ENCODE results near the gene SSC4D. TPM values are rescaled to one million over a fixed set of nuclear protein-coding genes. Genes with fewer than 3 reads are reported as not detected.

The SSC4D gene
- total and polyA plus RNA-seq, 9 of the 15 experiments (the other 6 are each of a cell fraction or from before 2014, with no cell fraction given) = 0.06 to 1.1 (median 0.85) TPM; not detected in 1

DNA sequence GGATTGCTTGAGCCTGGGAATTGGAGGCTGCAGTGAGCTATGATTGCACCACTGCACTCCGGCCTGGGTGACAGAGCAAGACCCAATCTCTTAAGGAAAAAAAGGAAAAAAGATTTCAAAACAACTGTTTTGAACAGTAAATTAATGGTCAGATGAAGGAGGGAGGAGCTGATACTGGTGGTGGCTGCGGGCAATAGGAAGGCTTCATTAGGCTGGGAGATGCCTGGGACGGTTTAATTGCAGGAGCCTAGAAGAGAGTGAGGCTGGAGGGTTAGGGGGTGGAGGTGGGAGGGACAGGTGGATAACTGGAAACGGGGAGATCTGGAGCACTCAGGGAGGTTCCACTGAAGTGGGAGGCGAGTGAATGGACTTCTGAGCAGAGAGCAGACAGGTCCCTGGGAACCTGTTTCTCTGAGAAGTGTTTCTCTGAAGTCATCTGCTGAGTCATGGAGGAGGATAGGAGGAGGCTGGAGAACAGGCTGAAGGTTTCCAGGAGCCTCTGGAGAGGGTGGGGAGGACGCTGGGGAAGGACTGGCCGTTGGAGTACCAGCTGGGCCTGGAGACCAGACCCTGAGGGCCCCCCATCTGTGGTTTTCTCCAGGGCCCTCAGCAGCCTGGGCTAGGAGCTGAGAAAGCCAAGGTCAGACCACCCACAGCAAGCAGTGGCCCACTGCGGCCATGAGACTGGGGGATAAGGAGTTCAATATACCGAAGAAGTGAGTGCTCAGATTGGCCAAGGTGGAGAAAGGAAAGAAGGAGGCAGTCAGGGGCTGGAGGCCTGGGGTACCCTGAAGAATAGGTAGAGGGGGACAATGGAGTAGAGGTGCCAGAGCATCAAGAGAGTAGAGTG is 36.3 kb downstream of the SSC4D start (continued):
- TF ChIP-seq EGR1 (conservative IDR thresholded peaks at IDR 0.05) (no peak), KDM5B (IDR thresholded peaks at IDR 0.05; ENCODE audit: insufficient replicate concordance, low read depth, low read length) (peak; percentile 72), ETV6 (IDR thresholded peaks at IDR 0.05; ENCODE audit: borderline replicate concordance in 1 of 2, low read depth in 2 of 2, low read length in 1 of 2) (no peak; a peak in 1 of 4 replicates), ETV6 (CRISPR knock-in tag; IDR thresholded peaks at IDR 0.05; ENCODE audit: borderline replicate concordance) (no peak), ZNF263 (CRISPR knock-in tag; IDR thresholded peaks at IDR 0.05; ENCODE audit: borderline replicate concordance) (peak; percentile 95), HSF4 (CRISPR knock-in tag; IDR thresholded peaks at IDR 0.05; ENCODE audit: borderline replicate concordance) (0 out of 2 replicates have a peak, but pooled peaks have one; percentile 29), SUPT5H (IDR thresholded peaks at IDR 0.05) (peak; percentile 75), ETV5 (CRISPR knock-in tag; IDR thresholded peaks at IDR 0.05; ENCODE audit: low read depth) (peak; percentile 54; the same call in 1 of the 2 replicates), ZNF507 (tag; conservative IDR thresholded peaks at IDR 0.05) (no peak), CREB1 (IDR thresholded peaks at IDR 0.05) (no peak), CREB1 (CRISPR knock-in tag; IDR thresholded peaks at IDR 0.05) (no peak), ZNF830 (CRISPR knock-in tag; IDR thresholded peaks at IDR 0.05) (no peak), CBFA2T2 (conservative IDR thresholded peaks at IDR 0.05) (no peak; the same call in 1 of the 2 replicates), ZNF76 (CRISPR knock-in tag; IDR thresholded peaks at IDR 0.05; ENCODE audit: borderline replicate concordance) (no peak), VEZF1 (CRISPR knock-in tag; IDR thresholded peaks at IDR 0.05) (peak; percentile 79), SMAD4 (CRISPR knock-in tag; conservative IDR thresholded peaks at IDR 0.05) (peak; percentile 86), ARID2 (IDR thresholded peaks at IDR 0.05) (peak; percentile 68; the same call in 1 of the 2 replicates), RHOXF2B (CRISPR knock-in tag; conservative IDR thresholded peaks at IDR 0.05) (no peak), ZNF316 (IDR thresholded peaks at IDR 0.05) (peak; percentile 99), NR3C1 (CRISPR knock-in tag; IDR thresholded peaks at IDR 0.05) (no peak), NR2F6 (CRISPR knock-in tag; IDR thresholded peaks at IDR 0.05) (peak; percentile 73; the same call in 1 of the 2 replicates), LEF1 (IDR thresholded peaks at IDR 0.05) (peak; percentile 89), CHCHD3 (CRISPR knock-in tag; IDR thresholded peaks at IDR 0.05) (no peak), NR2C1 (IDR thresholded peaks at IDR 0.05) (peak; percentile 29; the same call in 1 of the 2 replicates), NR2C1 (tag; IDR thresholded peaks at IDR 0.05) (0 out of 2 replicates have a peak, but pooled peaks have one; percentile 41)
- TF ChIP-seq, protein P1, sequence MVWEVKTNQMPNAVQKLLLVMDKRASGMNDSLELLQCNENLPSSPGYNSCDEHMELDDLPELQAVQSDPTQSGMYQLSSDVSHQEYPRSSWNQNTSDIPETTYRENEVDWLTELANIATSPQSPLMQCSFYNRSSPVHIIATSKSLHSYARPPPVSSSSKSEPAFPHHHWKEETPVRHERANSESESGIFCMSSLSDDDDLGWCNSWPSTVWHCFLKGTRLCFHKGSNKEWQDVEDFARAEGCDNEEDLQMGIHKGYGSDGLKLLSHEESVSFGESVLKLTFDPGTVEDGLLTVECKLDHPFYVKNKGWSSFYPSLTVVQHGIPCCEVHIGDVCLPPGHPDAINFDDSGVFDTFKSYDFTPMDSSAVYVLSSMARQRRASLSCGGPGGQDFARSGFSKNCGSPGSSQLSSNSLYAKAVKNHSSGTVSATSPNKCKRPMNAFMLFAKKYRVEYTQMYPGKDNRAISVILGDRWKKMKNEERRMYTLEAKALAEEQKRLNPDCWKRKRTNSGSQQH (CRISPR knock-in tag; IDR thresholded peaks at IDR 0.05) = no peak

Data from K562 (cell line).